ENCODE data around the gene CTU2.

DNA sequence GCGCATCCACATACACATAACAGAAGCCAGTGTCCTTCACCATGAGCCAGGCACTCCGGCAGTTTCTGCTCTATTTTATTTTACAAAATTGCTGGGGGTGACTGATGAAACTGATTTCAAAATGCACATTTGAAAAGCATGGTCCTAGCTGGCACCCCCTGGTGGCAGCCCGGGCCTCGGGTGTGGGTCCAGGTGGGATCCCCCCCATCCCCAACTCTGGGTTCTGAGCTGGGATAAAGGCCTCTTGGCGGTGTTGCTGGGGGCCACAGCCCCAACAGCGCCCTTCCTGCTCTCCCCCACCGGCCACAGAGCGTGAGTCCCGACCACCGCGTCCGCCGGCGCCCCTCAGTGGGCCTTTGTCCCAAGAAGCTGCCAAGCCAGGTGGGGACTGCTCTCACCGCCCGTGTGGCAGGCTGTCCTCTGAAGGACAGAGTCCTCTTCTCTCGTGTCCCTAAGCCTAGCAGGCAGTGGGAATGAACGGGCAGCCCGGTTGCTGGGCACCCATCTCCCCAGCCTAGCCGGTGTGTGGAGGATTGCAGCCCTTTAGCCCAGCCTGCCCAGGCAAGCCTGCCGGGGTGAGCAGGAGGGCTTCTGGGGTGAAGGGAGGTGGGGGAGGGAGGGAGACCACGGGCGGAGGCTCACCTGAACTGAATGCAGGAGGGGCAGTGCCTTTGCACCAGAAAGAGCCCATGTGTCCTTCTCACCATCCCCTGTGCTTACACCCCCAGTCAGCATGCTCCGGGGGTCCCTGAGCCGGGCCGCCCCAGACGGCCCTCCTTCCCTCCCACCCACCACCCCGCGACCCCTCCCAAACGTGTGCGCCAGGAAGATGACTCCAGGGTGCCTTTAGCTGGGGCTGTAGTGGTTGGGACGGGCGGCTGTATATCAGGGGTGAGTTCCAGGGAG is 20.9 kb upstream of the CTU2 start:
- TF ChIP-seq CTCF (IDR thresholded peaks at IDR 0.05) = peak in 2 of 4 experiments; percentile 43 to 46
- TF ChIP-seq EP300 (IDR thresholded peaks at IDR 0.05) = no peak
- no peak for TF ChIP-seq POLR2A (IDR thresholded peaks at IDR 0.05)
- no peak for TF ChIP-seq POLR2AphosphoS5 (IDR thresholded peaks at IDR 0.05)

All from gastroesophageal sphincter (tissue), 3 donors.